ENCODE results near the gene NDUFS2. TPM values are rescaled to one million over a fixed set of nuclear protein-coding genes. Genes with fewer than 3 reads are reported as not detected.

Gene NDUFS2
- total RNA-seq, 4 donors from 2014 or later: 73.0 to 118 (median 103) TPM

DNA sequence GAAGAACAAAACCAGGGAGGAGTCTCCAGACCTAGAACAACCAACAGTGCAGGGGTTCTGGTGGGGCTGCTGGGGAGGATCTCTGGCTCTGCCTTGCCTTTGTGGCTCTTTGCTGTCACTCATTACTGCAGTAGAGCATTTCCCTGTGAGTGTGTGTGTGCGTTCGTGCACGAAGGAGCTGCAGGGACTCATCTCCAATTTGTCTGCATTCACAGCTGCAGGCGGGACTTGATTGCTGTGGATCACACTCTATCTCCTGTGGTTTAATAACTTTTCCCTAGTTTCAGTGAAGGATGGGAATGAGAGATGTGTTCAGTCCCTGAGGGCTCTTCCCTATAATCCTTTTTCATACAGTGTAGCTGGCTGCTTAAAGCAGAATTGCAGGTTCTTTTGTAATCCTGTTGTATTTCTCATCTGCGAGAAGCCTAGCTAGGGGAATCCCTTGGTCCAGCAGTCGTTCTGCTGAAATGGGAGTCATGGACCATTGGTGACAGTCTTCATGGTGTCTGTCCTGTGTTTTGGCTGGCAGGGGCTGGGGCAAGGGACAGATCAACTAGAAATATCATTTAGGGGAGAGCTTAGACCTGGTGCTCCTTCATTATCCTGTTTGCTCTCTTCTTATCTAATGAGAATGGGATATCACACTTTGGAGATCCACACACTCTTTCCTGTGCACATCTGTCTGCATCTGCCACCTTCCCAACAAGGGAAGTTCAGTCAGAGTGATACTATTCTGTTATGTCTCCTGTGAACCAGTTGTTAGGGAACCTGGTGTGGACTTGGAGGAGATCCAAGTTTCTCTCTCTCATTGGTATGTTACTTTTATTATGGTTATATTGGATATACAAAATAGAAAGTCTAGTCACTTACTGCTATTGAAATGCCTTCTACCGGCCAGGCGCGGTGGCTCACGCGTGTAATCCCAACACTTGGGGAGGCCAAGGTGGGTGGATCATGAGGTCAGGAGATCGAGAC, 59.4 kb downstream of the NDUFS2 start:
- no peaks in the 10 kb centered on the region for H3K36me3 ChIP-seq
- peaks cover 0 to 14% (median 0%) of the 10 kb centered on the region in 4 donors for H3K9me3 ChIP-seq
- 70 to 75% methylated on average over 12 of the region's 12 CpGs for WGBS, 2 donors
- H3K4me3 ChIP-seq: no peak overlapping the region
- no peak for DNase-seq (ENCODE audit: low spot score in 2 of 2)
- no peak for TF ChIP-seq POLR2A (IDR thresholded peaks at IDR 0.05)
- no peak for TF ChIP-seq EP300 (IDR thresholded peaks at IDR 0.05)
- TF ChIP-seq, protein P1, sequence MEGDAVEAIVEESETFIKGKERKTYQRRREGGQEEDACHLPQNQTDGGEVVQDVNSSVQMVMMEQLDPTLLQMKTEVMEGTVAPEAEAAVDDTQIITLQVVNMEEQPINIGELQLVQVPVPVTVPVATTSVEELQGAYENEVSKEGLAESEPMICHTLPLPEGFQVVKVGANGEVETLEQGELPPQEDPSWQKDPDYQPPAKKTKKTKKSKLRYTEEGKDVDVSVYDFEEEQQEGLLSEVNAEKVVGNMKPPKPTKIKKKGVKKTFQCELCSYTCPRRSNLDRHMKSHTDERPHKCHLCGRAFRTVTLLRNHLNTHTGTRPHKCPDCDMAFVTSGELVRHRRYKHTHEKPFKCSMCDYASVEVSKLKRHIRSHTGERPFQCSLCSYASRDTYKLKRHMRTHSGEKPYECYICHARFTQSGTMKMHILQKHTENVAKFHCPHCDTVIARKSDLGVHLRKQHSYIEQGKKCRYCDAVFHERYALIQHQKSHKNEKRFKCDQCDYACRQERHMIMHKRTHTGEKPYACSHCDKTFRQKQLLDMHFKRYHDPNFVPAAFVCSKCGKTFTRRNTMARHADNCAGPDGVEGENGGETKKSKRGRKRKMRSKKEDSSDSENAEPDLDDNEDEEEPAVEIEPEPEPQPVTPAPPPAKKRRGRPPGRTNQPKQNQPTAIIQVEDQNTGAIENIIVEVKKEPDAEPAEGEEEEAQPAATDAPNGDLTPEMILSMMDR (IDR thresholded peaks at IDR 0.05): no peak
- no peak overlapping the region for H3K27ac ChIP-seq
- H3K4me1 ChIP-seq: peaks cover 0 to 14% (median 8%) of the 10 kb centered on the region in 4 donors
- peaks cover 0 to 43% of the 10 kb centered on the region in 2 donors for H3K27me3 ChIP-seq

Other genes starting within 250 kb of the NDUFS2 start
- gene ITLN2, start 247.6 kb upstream of the NDUFS2 start, total RNA-seq: not detected
- 10 to 100 TPM in 3 of 4 donors, 1 to 10 TPM in 1; 6.9 to 23.1 (median 14.9) TPM for gene F11R, start 181.2 kb upstream of the NDUFS2 start, total RNA-seq
- gene TSTD1, start 163.4 kb upstream of the NDUFS2 start, total RNA-seq: 10 to 100 TPM; 15.7 to 46.9 (median 37.4) TPM
- 10 to 100 TPM; 59.4 to 66.1 (median 62.9) TPM for gene USF1, start 156.4 kb upstream of the NDUFS2 start, total RNA-seq
- 10 to 100 TPM in 2 of 4 donors, 1 to 10 TPM in 2; 6.1 to 14.1 (median 10.2) TPM for gene ARHGAP30, start 132.5 kb upstream of the NDUFS2 start, total RNA-seq
- not detected for gene NECTIN4, start 112.8 kb upstream of the NDUFS2 start, total RNA-seq
- gene KLHDC9, start 104.0 kb upstream of the NDUFS2 start, total RNA-seq: 10 to 100 TPM in 1 of 4 donors, 1 to 10 TPM in 3; 7.9 to 12.9 (median 9.1) TPM
- 10 to 100 TPM; 12.0 to 41.7 (median 39.8) TPM for gene PFDN2, start 84.3 kb upstream of the NDUFS2 start, total RNA-seq
- 10 to 100 TPM; 26.4 to 43.0 (median 32.9) TPM for gene NIT1, start 84.3 kb upstream of the NDUFS2 start, total RNA-seq
- gene DEDD, start 69.7 kb upstream of the NDUFS2 start, total RNA-seq: 10 to 100 TPM; 20.1 to 48.8 (median 27.0) TPM
- gene UFC1, start 48.4 kb upstream of the NDUFS2 start, total RNA-seq: 10 to 100 TPM; 34.1 to 51.5 (median 37.6) TPM
- gene USP21, start 42.9 kb upstream of the NDUFS2 start, total RNA-seq: 10 to 100 TPM; 12.9 to 53.1 (median 20.6) TPM
- gene PPOX, start 35.9 kb upstream of the NDUFS2 start, total RNA-seq: 10 to 100 TPM; 25.6 to 39.3 (median 26.5) TPM
- 10 to 100 TPM; 18.8 to 41.4 (median 24.3) TPM for gene B4GALT3, start 24.9 kb upstream of the NDUFS2 start, total RNA-seq
- gene ADAMTS4, start 3.3 kb upstream of the NDUFS2 start, total RNA-seq: 10 to 100 TPM in 3 of 4 donors, 1 to 10 TPM in 1; 9.0 to 54.9 (median 19.5) TPM
- gene FCER1G, start 12.9 kb downstream of the NDUFS2 start, total RNA-seq: 100 to 1,000 TPM in 1 of 4 donors, 10 to 100 TPM in 3; 40.6 to 190 (median 50.9) TPM
- not detected for gene APOA2, start 21.3 kb downstream of the NDUFS2 start, total RNA-seq
- 10 to 100 TPM in 1 of 4 donors, 1 to 10 TPM in 3; 4.3 to 13.8 (median 8.0) TPM for gene TOMM40L, start 23.7 kb downstream of the NDUFS2 start, total RNA-seq
- not detected for gene NR1I3, start 35.8 kb downstream of the NDUFS2 start, total RNA-seq
- 1 to 10 TPM in 1 of 4 donors, under 1 TPM in 1, not detected in 2; 0.42 to 1.2 TPM for gene PCP4L1, start 56.4 kb downstream of the NDUFS2 start, total RNA-seq
- gene MPZ, start 107.6 kb downstream of the NDUFS2 start, total RNA-seq: 1,000 to 10,000 TPM in 3 of 4 donors, 100 to 1,000 TPM in 1; 570 to 1,776 (median 1,657) TPM
- gene SDHC, start 112.0 kb downstream of the NDUFS2 start, total RNA-seq: 100 to 1,000 TPM in 1 of 4 donors, 10 to 100 TPM in 3; 27.9 to 144 (median 48.4) TPM
- under 1 TPM in 1 of 4 donors, not detected in 3; 0.90 TPM for gene CFAP126, start 165.5 kb downstream of the NDUFS2 start, total RNA-seq

Measured in tibial nerve (tissue), 4 donors.